Body of pancreas (tissue), 4 donors: ENCODE results near the gene SUN2. TPM values are rescaled to one million over a fixed set of nuclear protein-coding genes. Genes with fewer than 3 reads are reported as not detected.

Source experiments
- ATAC-seq: fragments of 150-250 bp; one replicate; pipeline ENCODE4 v1.9.1; 2016
- DNase-seq, 4 donors: peaks; one replicate each; pipeline ENCODE4 v3.0.0-alpha.2; 2019
- H3K27ac ChIP-seq, 4 donors: fragments of 200-600 bp; sonication (generic); 1 replicate in 3 of 4; 2 replicates in 1 of 4; pipeline versions ENCODE4 v1.5.1 to v1.6.1; 2016 to 2019; ENCODE audit warnings: mild to moderate bottlenecking in 1 of 4, mixed read lengths in 1 of 4, moderate library complexity in 1 of 4
- H3K27me3 ChIP-seq, 2 donors: fragments of 200-600 bp; sonication (generic); one replicate each; pipeline ENCODE4 v1.6.0; 2016; ENCODE audit warnings: mild to moderate bottlenecking in 1 of 2
- H3K36me3 ChIP-seq, 2 donors: fragments of 200-600 bp; sonication (generic); replicated peaks in 1 of 2; 2 replicates each; pipeline ENCODE4 v1.5.1; 2016; ENCODE audit warnings: low read depth in 2 of 2; ENCODE audit not compliant: insufficient read depth in 1 of 2
- H3K4me1 ChIP-seq: fragments of 200-600 bp; sonication (generic); one replicate; pipeline ENCODE4 v1.6.0; 2016
- H3K4me3 ChIP-seq, 2 donors: fragments of 200-600 bp; sonication (generic); 1 replicate in 1 of 2; 2 replicates in 1 of 2; pipeline ENCODE4 v1.5.1; 2016 to 2019
- H3K9me3 ChIP-seq, 3 donors: fragments of 200-600 bp; sonication (generic); 1 replicate in 2 of 3; 2 replicates in 1 of 3; pipeline ENCODE4 v1.5.1; 2016
- CTCF ChIP-seq, 7 experiments: fragments of 450-650 bp in 4 of 7; fragments of 200-600 bp in 3 of 7; sonication (generic) in 3 of 7; IDR thresholded peaks; one replicate each; pipeline ENCODE4 v1.5.1; 2016 to 2019; ENCODE audit warnings: antibody characterized with exemption in 7 of 7
- POLR2A ChIP-seq, 3 donors: fragments of 450-650 bp; IDR thresholded peaks; one replicate each; pipeline ENCODE4 v1.6.1; 2016; ENCODE audit warnings: antibody characterized with exemption in 3 of 3, mild to moderate bottlenecking in 2 of 3
- WGBS, 2 donors: methylation state at CpG; one replicate each; pipeline ENCODE4 v1.1.5; 2017; 5-methylcytosine and 5-hydroxymethylcytosine counted together
- intact Hi-C: fragments of 100-400 bp; cut with DNase I; formaldehyde crosslinking; loops from one replicate; pipeline ENCODE4 v1.15.1; 2023
- total RNA-seq, 2 donors: library from RNA; depleted of rRNA; stranded (reverse); fragments of >200 nt; gene quantifications; one replicate each; pipeline ENCODE4 v1.1.0, GENCODE V29; 2016

Gene SUN2
- total RNA-seq, 2 donors from 2014 or later: 143 to 166 TPM

GRCh38 chr22:38755155-38755910, 465 bp downstream of the SUN2 start:
- H3K36me3 ChIP-seq: peaks cover 15 to 21% of the 10 kb centered on the region in 2 donors
- peaks cover 49% of the 10 kb centered on the region for H3K4me1 ChIP-seq
- H3K9me3 ChIP-seq: no peaks in the 10 kb centered on the region
- peak overlapping the region; percentile 92 to 100 (median 96) for H3K27ac ChIP-seq
- ATAC-seq (peak; percentile 82), DNase-seq (peak; percentile 96 to 98 (median 97))
- intact Hi-C loops: no loop called here
- TF ChIP-seq CTCF (IDR thresholded peaks at IDR 0.05) (no peak), POLR2A (IDR thresholded peaks at IDR 0.05) (peak; percentile 80 to 88 (median 80))
- H3K4me3 ChIP-seq: peak overlapping the region in 1 of 2 donors; percentile 31
- WGBS, 2 donors: 0 to 1% methylated on average over 14 to 37 of the region's 74 CpGs
- no peaks in the 10 kb centered on the region for H3K27me3 ChIP-seq

GRCh38 chr22:38754751-38755154, 1.0 kb downstream of the SUN2 start:
- Histone ChIP-seq H3K4me3 (peak overlapping the region in 1 of 2 donors; percentile 31), H3K27me3 (no peaks in the 10 kb centered on the region), H3K9me3 (no peaks in the 10 kb centered on the region), H3K4me1 (peaks cover 49% of the 10 kb centered on the region), H3K36me3 (peaks cover 21 to 26% of the 10 kb centered on the region in 2 donors), H3K27ac (peak overlapping the region; percentile 92 to 100 (median 96))
- DNase-seq (peak in 2 of 4 donors; percentile 48 to 57), ATAC-seq (no peak)
- intact Hi-C loops: no loop called here
- no peak for TF ChIP-seq CTCF (IDR thresholded peaks at IDR 0.05)
- TF ChIP-seq POLR2A (IDR thresholded peaks at IDR 0.05): no peak
- 12 to 14% methylated on average over 12 of the region's 12 CpGs for WGBS, 2 donors

- Histone ChIP-seq H3K36me3 (peaks cover 21 to 32% of the 10 kb centered on the region in 2 donors), H3K4me3 (peak overlapping the region in 1 of 2 donors; percentile 31), H3K27ac (peak overlapping the region; percentile 92 to 100 (median 96)), H3K27me3 (no peaks in the 10 kb centered on the region), H3K4me1 (peaks cover 49% of the 10 kb centered on the region), H3K9me3 (no peaks in the 10 kb centered on the region)
- whole genome bisulfite sequencing, 2 donors: 2 to 4% methylated on average over 12 of the region's 12 CpGs
- intact Hi-C loops: no loop called here
- DNase-seq (peak; percentile 87 to 96 (median 92)), ATAC-seq (peak; percentile 60)
- peak in 2 of 7 experiments; percentile 3 to 6 for TF ChIP-seq CTCF (IDR thresholded peaks at IDR 0.05)
- TF ChIP-seq POLR2A (IDR thresholded peaks at IDR 0.05): no peak
Observed at GRCh38 chr22:38753948-38754750, 1.6 kb downstream of the SUN2 start.

GRCh38 chr22:38751422-38752346, 4.1 kb downstream of the SUN2 start:
- no peak for TF ChIP-seq POLR2A (IDR thresholded peaks at IDR 0.05)
- no peak for TF ChIP-seq CTCF (IDR thresholded peaks at IDR 0.05)
- 73 to 78% methylated on average over 14 to 23 of the region's 24 CpGs for WGBS, 2 donors
- intact Hi-C loops: no loop called here

More at GRCh38 chr22:38751422-38752346, 4.1 kb downstream of the SUN2 start:
- Histone ChIP-seq H3K4me3 (no peak overlapping the region), H3K36me3 (peaks cover 21 to 46% of the 10 kb centered on the region in 2 donors), H3K9me3 (no peaks in the 10 kb centered on the region), H3K4me1 (peaks cover 45% of the 10 kb centered on the region), H3K27ac (peak overlapping the region in 3 of 4 donors; percentile 23 to 98 (median 92)), H3K27me3 (no peaks in the 10 kb centered on the region)
- DNase-seq (peak in 3 of 4 donors; percentile 41 to 59 (median 41)), ATAC-seq (no peak)
